Caco-2 (cell line): Measurements from ENCODE around the gene ARHGDIG. TPM values are rescaled to one million over a fixed set of nuclear protein-coding genes. Genes with fewer than 3 reads are reported as not detected.

Experiments used
- BruUV-seq: library from RNA; stranded (reverse); fragments of 400-500 nt; replicated peaks from 2 replicates; lab custom pipeline; 2021; lab: Mats Ljungman, UMichigan
- CTCF ChIA-PET: fragments of 300-600 bp; sonication (Branson Sonifier 250); formaldehyde crosslinking; loops from one replicate; lab custom pipeline; 2022; ENCODE audit warnings: antibody characterized with exemption; lab: Charles Lee
- POLR2A ChIA-PET: fragments of 300-600 bp; sonication (Branson Sonifier 250); formaldehyde crosslinking; loops from one replicate; lab custom pipeline; 2022; ENCODE audit warnings: antibody characterized with exemption; lab: Charles Lee
- DNase-seq, 2 experiments: peaks; one replicate each; pipeline versions ENCODE4 v3.0.0 to v3.0.0-alpha.2; 2020 to 2022
- H3K27me3 ChIP-seq: replicated peaks from 2 replicates; pipeline ENCODE4 v1.6.0; 2011; ENCODE audit warnings: low read length; ENCODE audit not compliant: control insufficient read depth, insufficient read depth
- H3K36me3 ChIP-seq: 2 replicates; pipeline ENCODE4 v1.5.1; 2011; ENCODE audit warnings: low read length; ENCODE audit not compliant: control insufficient read depth, insufficient read depth
- H3K4me1 ChIP-seq: fragments of 250-450 bp; sonication (Bioruptor Pico); 2 replicates; pipeline ENCODE4 v1.5.1; 2020; ENCODE audit warnings: mild to moderate bottlenecking
- H3K4me3 ChIP-seq: 2 replicates; pipeline ENCODE4 v1.5.1; 2011; ENCODE audit warnings: low read depth, mild to moderate bottlenecking, control low read depth, low read length
- H3K9me3 ChIP-seq: fragments of 250-450 bp; sonication (Bioruptor Pico); 2 replicates; pipeline ENCODE4 v1.5.1; 2020; ENCODE audit warnings: mild to moderate bottlenecking, moderate library complexity
- H3K27ac Mint-ChIP-seq: one replicate; pipeline ENCODE4 v1.8.0; 2022; ENCODE audit warnings: mixed read lengths; ENCODE audit not compliant: unreplicated experiment
- H3K27me3 Mint-ChIP-seq: one replicate; pipeline ENCODE4 v1.8.0; 2022; ENCODE audit warnings: mixed read lengths; ENCODE audit not compliant: insufficient read depth, unreplicated experiment
- H3K36me3 Mint-ChIP-seq: one replicate; pipeline ENCODE4 v1.8.0; 2022; ENCODE audit warnings: mild to moderate bottlenecking, mixed read lengths; ENCODE audit not compliant: insufficient read depth, unreplicated experiment
- H3K4me1 Mint-ChIP-seq: one replicate; pipeline ENCODE4 v1.8.0; 2022; ENCODE audit warnings: low read depth, mixed read lengths; ENCODE audit not compliant: unreplicated experiment
- H3K4me3 Mint-ChIP-seq: one replicate; pipeline ENCODE4 v1.8.0; 2022; ENCODE audit warnings: mild to moderate bottlenecking, moderate library complexity, mixed read lengths; ENCODE audit not compliant: unreplicated experiment
- H3K9me3 Mint-ChIP-seq: one replicate; pipeline ENCODE4 v1.8.0; 2022; ENCODE audit warnings: mixed read lengths; ENCODE audit not compliant: unreplicated experiment
- intact Hi-C: fragments of 100-400 bp; cut with micrococcal nuclease; formaldehyde crosslinking; loops from one replicate; pipeline ENCODE4 v1.10.0; 2022; ENCODE audit not compliant: unreplicated experiment
- total RNA-seq: library from RNA; stranded (reverse); gene quantifications from 2 replicates; pipeline ENCODE4 v1.2.3, GENCODE V29; 2022
- TF ChIP-seq, protein P1 (sequence below), 2 experiments: fragments of 200-600 bp in 1 of 2; IDR thresholded peaks; 1 replicate in 1 of 2; 2 replicates in 1 of 2; pipeline versions ENCODE4 v1.5.1 to v1.8.0; 2011 to 2022; ENCODE audit warnings: antibody characterized with exemption in 1 of 2, control low read depth in 1 of 2, inconsistent platforms in 1 of 2, low read depth in 1 of 2, low read length in 1 of 2, mild to moderate bottlenecking in 1 of 2, moderate library complexity in 1 of 2; ENCODE audit not compliant: insufficient read depth in 1 of 2, severe bottlenecking in 1 of 2, unreplicated experiment in 1 of 2

Gene ARHGDIG
- total RNA-seq, 1 experiment from 2014 or later: 2.1 TPM

- intact Hi-C loops: no loop called here
- Mint-ChIP-seq H3K36me3 (peaks cover 12% of the 10 kb centered on the region), H3K4me3 (no peak overlapping the region), H3K27me3 (no peaks in the 10 kb centered on the region), H3K9me3 (no peaks in the 10 kb centered on the region), H3K27ac (no peak overlapping the region), H3K4me1 (no peaks in the 10 kb centered on the region)
- BruUV-seq: no TSS peak
- Histone ChIP-seq H3K4me3 (no peak overlapping the region), H3K9me3 (no peaks in the 10 kb centered on the region), H3K27me3 (no peaks in the 10 kb centered on the region), H3K4me1 (no peaks in the 10 kb centered on the region), H3K36me3 (no peaks in the 10 kb centered on the region)
- ChIA-PET POLR2A (no interaction called here), CTCF (no interaction called here)
- TF ChIP-seq, protein P1, sequence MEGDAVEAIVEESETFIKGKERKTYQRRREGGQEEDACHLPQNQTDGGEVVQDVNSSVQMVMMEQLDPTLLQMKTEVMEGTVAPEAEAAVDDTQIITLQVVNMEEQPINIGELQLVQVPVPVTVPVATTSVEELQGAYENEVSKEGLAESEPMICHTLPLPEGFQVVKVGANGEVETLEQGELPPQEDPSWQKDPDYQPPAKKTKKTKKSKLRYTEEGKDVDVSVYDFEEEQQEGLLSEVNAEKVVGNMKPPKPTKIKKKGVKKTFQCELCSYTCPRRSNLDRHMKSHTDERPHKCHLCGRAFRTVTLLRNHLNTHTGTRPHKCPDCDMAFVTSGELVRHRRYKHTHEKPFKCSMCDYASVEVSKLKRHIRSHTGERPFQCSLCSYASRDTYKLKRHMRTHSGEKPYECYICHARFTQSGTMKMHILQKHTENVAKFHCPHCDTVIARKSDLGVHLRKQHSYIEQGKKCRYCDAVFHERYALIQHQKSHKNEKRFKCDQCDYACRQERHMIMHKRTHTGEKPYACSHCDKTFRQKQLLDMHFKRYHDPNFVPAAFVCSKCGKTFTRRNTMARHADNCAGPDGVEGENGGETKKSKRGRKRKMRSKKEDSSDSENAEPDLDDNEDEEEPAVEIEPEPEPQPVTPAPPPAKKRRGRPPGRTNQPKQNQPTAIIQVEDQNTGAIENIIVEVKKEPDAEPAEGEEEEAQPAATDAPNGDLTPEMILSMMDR (IDR thresholded peaks at IDR 0.05; ENCODE audit: insufficient read depth in 1 of 2, low read depth in 1 of 2, low read length in 1 of 2, severe bottlenecking in 1 of 2, unreplicated experiment in 1 of 2): no peak
- DNase-seq: no peak
These were observed 18.2 kb upstream of the ARHGDIG start for GRCh38 chr16:262121-262745.

DNA sequence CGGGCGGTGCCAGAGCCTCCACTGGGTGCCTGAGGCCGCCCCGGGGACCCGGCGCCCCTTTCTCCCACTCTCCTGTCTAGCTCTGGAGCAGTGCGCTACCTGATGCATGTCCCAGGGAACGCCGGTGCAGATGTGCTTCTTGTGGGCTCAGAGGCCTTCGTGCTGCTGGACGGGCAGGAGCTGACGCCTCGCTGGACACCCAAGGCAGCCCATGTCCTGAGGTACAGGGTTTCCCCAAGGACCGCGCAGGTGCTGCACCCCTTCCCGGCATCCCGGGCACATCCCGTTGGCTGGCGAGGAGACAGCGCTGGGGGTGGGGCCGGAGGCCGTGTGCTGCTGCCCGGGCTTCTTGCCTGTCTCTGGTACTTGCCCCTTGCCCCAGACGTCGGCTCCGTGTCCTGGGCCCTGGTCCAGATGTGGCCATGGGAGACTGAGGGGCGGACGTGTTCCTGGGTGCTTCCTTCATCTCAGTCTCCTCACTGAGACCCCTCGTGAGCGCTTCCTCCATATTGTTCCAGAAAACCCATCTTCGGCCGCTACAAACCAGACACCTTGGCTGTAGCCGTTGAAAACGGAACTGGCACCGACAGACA lies 17.1 kb upstream of the ARHGDIG start:
- Mint-ChIP-seq H3K4me1 (no peaks in the 10 kb centered on the region), H3K4me3 (no peak overlapping the region), H3K27me3 (no peaks in the 10 kb centered on the region), H3K27ac (no peak overlapping the region), H3K9me3 (no peaks in the 10 kb centered on the region), H3K36me3 (peaks cover 12% of the 10 kb centered on the region)
- intact Hi-C loops: no loop called here
- ChIA-PET CTCF (no interaction called here), POLR2A (no interaction called here)
- H3K4me1 ChIP-seq: no peaks in the 10 kb centered on the region
- BruUV-seq: no TSS peak
- no peak for DNase-seq
- H3K9me3 ChIP-seq: no peaks in the 10 kb centered on the region
- no peaks in the 10 kb centered on the region for H3K36me3 ChIP-seq
- TF ChIP-seq, protein P1 (IDR thresholded peaks at IDR 0.05; ENCODE audit: insufficient read depth in 1 of 2, low read depth in 1 of 2, low read length in 1 of 2, severe bottlenecking in 1 of 2, unreplicated experiment in 1 of 2): no peak
- no peaks in the 10 kb centered on the region for H3K27me3 ChIP-seq
- H3K4me3 ChIP-seq: no peak overlapping the region

DNA sequence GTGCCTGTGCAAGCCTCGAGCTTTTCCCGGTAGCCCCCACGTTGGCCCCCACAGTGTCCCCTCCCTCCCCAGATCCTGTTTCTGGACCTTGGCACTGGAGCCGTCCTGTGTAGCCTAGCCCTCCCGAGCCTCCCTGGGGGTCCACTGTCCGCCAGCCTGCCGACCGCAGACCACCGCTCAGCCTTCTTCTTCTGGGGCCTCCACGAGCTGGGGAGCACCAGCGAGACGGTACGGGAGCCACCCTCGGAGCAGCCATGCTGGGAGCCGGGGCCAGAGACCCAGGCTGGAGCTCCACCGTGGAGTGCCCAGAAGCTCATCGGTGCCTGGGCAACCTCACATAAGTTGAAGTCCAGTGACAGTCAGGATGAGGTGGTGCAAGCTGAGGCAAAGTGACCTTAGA lies 16.4 kb upstream of the ARHGDIG start:
- no peaks in the 10 kb centered on the region for H3K4me1 Mint-ChIP-seq
- no peak overlapping the region for H3K4me3 ChIP-seq
- H3K4me1 ChIP-seq: no peaks in the 10 kb centered on the region
- no peak overlapping the region for H3K27ac Mint-ChIP-seq
- H3K4me3 Mint-ChIP-seq: no peak overlapping the region
- no peaks in the 10 kb centered on the region for H3K36me3 ChIP-seq
- H3K36me3 Mint-ChIP-seq: peaks cover 12% of the 10 kb centered on the region
- no peaks in the 10 kb centered on the region for H3K27me3 ChIP-seq
- POLR2A ChIA-PET: interaction anchor here (0.5 kb wide), 1 partner anchor 20 kb away, joined by 9 read pairs; no protein-coding TSS in a partner anchor
- H3K9me3 Mint-ChIP-seq: no peaks in the 10 kb centered on the region
- TF ChIP-seq, protein P1 (IDR thresholded peaks at IDR 0.05; ENCODE audit: insufficient read depth in 1 of 2, low read depth in 1 of 2, low read length in 1 of 2, severe bottlenecking in 1 of 2, unreplicated experiment in 1 of 2): no peak
- CTCF ChIA-PET: no interaction called here
- intact Hi-C loops: no loop called here
- BruUV-seq: no TSS peak
- H3K27me3 Mint-ChIP-seq: no peaks in the 10 kb centered on the region
- H3K9me3 ChIP-seq: no peaks in the 10 kb centered on the region
- DNase-seq: no peak
